Measurements from ENCODE around the gene KRTAP5-6.
"Not testable (repeated sequence)": the region's sequence is repeated elsewhere in the genome, so short reads cannot be mapped to it uniquely, and the experiment has no call there.

KRTAP5-6 gene

DNA sequence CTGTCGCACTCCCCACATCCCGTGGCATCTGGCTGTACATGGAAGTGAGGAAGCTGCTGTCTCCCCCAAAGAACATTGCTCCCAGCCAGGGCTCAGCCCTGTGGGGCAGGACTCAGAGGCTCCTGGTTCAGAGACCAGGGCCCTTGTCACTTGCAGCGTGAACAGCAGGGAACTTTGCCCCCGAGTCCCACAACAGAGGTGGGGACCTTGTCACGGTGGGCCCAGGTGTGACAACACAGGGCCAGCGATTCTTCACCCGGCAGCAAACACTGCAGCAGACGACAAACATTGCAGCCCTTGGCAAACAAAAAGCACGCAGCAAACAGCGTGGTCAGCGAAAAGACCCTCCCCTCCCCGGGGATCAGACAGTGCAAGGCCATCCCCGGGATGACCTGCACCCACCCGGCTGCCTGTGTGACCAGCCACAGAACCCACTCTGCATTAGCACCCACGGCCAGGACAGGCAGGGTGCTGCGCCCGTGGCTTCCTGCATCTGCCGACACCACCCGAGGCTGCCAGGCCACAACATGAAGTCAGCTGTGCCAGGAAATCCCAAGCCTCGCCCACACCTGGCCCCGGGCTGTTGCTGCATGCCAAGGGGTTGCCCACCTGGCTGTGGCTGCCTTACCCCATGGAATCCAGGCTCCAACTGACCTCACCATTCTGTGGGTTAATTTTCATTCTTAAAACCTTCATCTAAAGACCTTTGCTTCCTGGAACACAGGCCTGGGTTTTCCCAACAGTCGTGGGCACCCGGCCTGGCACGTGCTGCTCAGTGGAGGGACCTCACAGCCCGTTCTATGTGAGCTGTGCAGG, 35.3 kb upstream of the KRTAP5-6 start:
- DNase-seq (ENCODE audit: low spot score): not testable (repeated sequence)

- DNase-seq (ENCODE audit: low spot score): not testable (repeated sequence)
Observed at GRCh38 chr11:1662699-1663283, 34.2 kb upstream of the KRTAP5-6 start.

GRCh38 chr11:1665313-1665712, 31.7 kb upstream of the KRTAP5-6 start:
- no peak for DNase-seq (ENCODE audit: low spot score)

DNA sequence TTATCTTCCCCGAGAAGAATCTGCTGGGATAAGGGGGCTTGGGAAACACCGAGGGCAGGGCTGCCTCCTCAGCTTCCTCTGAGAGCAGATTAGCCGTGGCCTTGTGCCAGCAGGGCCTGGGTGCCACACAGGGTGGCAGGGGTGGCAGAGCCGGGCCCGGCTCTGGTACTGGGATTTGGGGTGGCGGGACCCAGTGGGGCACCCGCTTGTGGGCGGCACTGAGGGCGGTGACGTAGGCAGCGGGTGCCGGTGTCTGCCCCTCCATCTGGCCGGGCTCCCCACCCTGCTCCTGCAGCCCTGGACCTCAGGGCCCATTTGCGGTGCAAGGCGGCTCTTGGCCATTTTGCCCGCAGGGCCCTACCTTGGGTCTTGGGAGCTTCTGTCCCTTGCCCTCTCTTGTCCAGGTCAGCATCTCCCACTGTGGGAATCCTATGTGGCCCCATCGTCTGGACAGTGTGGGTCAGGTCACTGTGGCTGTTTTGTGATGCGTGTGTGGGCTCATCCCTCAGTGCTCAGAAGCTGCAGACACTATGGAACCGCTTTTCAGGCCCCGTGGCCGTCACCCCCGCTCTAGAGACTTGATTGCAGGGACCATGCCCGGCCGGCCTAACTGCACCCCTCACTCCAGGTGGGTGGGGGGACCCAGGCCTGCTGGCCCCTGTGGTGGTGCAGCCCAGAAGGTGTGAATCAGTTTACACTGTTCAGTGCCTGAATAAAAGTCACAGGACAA, 29.7 kb upstream of the KRTAP5-6 start:
- no peak for DNase-seq (ENCODE audit: low spot score)

- no peak for DNase-seq (ENCODE audit: low spot score)
Observed at GRCh38 chr11:1667906-1668305, 29.1 kb upstream of the KRTAP5-6 start.

DNA sequence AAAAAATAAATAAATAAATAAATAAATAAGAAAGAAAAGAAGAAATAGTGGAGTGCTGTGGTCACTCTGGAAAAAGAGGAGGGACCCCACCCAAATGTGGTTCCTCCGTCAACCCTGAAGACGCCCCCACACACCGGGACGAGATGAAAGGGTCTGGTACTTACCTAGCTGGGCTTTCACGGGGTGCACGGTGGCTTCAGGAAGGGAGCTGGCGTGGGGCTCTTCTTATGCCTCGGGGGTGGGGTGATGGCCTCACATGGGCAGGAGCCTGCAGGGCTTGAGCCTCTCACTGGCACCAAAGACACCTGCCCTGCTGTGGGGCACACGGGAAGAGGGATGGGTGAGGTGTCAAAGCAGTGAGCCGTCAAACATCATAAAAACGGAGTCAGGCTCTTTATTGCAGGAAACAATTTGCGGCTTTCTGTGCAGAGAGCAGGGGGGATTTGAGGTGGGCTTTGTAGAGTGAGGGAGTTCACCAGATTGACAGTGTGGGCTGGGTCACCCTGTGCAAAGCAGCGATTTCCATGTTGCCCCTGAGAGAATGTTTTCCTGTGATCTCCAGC, 28.0 kb upstream of the KRTAP5-6 start:
- DNase-seq (ENCODE audit: low spot score): no peak

- DNase-seq (ENCODE audit: low spot score): peak; percentile 43
Observed at GRCh38 chr11:1669546-1670218, 27.3 kb upstream of the KRTAP5-6 start.

DNA sequence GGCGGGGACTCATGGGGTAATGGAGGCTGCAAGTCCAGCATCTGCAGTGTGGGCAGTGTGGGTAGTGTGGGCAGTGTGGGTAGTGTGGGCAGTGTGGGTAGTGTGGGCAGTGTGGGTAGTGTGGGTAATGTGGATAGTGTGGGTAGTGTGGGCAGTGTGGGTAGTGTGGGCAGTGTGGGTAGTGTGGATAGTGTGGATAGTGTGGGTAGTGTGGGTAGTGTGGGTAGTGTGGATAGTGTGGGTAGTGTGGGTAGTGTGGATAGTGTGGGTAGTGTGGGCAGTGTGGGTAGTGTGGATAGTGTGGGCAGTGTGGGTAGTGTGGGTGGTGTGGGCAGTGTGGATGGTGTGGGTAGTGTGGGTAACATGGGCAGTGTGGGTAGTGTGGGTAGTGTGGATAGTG, 26.5 kb upstream of the KRTAP5-6 start:
- DNase-seq (ENCODE audit: low spot score): not testable (repeated sequence)

- DNase-seq (ENCODE audit: low spot score): no peak
Observed at GRCh38 chr11:1670905-1671371, 26.1 kb upstream of the KRTAP5-6 start.

DNA sequence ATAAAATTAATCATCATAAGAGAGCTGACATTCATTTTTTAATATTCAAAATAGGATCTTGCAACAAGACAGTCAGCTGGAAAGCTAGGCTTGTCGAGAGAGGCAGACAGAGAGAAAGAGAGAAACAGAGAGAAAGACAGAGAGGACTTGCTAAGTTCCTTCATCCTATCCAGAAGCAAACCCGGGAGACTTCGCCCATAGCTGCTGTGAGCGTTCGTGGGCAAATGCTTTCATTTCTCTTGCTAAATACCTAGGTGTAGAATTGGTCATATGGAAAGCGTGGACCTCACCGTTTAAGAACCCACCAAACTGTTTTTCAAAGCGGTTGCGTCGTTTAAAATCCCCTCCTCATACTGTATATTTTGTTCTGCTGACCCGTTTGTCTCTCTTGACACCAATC, 25.3 kb upstream of the KRTAP5-6 start:
- no peak for DNase-seq (ENCODE audit: low spot score)

DNA sequence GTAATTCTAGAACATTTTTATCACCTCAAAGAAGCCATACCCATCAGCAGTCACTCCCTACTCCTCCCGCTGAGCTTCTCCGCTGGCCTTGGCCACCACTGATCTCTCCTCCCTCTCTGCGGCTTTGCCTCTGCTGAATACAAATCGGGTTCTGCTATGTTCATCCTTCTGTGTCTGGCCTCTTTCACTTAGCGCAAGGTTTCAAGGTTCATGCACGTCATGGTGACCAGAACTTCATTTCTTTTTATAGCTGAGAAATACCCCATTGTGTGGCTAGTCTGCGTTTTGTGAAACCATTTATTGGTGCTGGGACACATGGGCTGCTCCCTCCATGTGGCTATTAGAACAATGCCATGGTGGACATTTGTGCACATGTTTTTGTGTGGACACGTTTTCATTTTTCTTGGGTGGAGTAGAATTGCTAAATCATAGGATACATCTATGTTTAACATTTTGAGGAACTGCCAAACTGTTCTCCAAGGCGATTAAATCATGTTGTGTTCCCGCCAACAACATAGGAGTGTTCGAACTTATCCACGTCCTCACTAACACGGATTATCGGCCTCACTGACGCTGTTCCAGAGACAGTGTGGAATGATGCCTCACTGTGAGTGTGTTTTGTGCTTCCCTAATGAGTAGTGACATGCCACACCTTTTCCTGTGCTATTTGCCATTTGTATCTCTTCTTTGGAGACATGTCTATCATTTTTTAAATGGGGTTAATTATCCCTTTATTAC, 24.2 kb upstream of the KRTAP5-6 start:
- DNase-seq (ENCODE audit: low spot score): no peak

DNA sequence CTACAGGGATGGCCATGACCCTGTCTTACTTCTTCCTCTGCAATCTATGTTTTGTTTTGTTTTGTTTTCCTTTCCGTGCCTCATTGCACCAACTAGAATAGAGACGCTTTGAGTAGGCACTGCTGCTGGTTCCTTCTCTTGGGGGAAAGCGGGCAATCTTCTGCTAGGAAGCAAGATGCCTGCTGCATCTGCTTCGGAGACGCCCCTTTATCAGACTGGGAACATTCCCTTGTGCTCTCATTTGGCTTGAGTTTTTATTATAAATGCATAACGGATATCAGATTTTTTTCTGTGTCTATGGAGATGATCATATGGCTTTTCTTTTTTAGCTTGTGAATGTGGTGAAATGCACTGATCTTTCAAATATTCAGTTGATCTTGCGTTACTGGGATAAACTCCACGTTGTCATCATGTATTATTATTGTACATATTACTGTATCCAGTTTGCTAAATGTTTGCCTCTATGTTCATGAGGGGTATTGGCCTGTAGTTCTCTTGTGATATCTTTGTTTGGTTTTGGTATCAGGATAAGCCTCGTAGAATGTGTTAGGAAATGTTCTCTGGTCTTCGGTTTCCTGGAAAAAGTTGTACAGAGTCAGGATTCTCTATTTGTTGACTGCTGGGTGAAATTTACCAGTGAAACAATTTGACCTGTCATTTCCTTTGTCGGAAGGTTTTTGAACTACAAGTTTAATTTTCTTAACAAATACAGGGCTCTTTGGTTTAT, 23.4 kb upstream of the KRTAP5-6 start:
- DNase-seq (ENCODE audit: low spot score): no peak

GRCh38 chr11:1674173-1675131, 22.5 kb upstream of the KRTAP5-6 start:
- no peak for DNase-seq (ENCODE audit: low spot score)

DNA sequence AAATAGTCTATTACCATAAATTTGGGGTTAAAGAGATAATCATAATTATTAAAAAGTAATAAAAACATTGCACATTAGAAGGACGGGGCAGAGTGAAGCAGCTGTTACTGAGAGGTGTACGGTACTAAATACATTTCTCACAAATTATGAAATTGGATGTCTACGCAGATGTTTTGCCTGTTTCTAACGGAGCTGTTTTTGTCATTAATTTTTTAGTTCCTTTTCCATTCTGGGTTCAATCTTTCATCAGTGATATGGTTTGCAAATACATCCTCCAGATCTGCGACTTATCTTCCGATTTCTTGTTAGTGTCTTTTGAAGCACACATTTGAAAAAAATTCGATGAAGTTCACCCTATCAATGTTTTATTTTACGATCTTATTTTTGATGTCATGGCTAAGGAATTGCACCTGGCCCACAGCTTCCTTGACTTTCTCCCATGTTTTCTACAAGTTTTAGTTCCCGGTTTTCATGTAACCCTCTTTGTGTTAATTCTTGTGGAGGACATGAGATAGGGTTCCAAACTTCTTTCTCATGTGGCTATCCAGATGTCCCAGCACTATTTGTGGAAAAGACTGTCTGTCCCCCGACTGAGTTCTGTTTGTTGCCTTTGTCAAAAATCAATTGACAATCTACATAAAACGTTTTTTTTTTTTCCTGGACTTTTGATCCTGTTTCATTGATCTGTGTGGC, 21.3 kb upstream of the KRTAP5-6 start:
- no peak for DNase-seq (ENCODE audit: low spot score)

DNA sequence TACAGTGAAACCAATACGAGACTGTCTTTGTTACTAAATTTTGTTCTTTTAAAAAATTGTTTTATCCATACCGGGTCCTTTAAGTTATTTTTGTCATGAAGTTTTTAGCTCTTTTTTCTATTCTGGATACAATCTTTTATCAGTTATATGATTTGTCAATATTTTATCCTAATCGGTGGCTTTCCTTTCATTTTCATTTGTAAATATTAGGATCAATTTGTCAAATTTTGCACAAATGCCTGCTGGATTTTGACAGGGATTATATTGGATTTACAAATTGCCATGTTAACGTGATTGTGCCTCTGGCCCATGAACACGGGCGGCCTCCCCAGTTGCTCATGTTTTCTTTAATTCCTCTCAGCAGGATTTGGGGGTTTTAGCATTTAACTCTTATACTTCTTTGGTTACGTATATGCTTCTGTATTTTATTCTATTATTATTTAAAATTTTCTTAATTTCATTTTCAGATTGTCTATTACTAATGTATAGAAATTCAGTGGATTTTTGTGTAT, 20.7 kb upstream of the KRTAP5-6 start:
- no peak for DNase-seq (ENCODE audit: low spot score)

DNA sequence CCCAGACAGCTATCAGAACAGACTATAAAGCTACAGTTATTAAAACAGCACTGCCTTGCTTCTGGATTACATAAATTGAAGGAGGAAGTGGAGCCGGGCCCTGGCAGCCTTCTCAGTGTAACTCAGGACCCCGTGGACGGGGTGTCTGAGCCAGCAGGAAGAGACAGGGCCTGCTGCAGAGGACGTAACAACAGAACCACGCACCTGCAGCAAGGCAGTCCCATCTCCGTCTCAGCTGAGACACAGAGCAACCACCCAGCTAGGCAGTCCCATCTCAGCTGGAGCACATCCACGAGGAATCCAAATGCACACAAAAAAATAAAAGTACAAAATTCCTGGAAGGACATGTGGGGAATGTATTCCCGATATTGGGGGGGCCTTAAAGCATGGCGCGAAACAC, 17.1 kb upstream of the KRTAP5-6 start:
- DNase-seq (ENCODE audit: low spot score): no peak

GRCh38 chr11:1682225-1682905, 14.6 kb upstream of the KRTAP5-6 start:
- DNase-seq (ENCODE audit: low spot score): no peak

DNA sequence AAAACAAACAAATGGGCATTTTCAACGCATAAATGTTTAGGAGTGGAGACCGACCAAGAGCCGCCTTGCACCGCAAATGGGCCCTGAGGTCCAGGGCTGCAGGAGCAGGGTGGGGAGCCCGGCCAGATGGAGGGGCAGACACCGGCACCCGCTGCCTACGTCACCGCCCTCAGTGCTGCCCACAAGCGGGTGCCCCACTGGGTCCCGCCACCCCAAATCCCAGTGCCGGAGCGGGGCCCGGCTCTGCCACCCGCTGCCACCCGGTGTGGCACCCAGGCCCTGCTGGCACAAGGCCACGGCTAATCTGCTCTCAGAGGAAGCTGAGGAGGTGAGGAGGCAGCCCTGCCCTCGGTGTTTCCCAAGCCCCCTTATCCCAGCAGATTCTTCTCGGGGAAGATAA, 13.8 kb upstream of the KRTAP5-6 start:
- DNase-seq (ENCODE audit: low spot score): not testable (repeated sequence)

Measured in Ammon's horn (tissue), 1 donor.